ENCODE data around the gene CHST8.

GRCh38 chr19:33789344-33789743 lies 167.6 kb downstream of the CHST8 start:
- TF ChIP-seq EZH2 (IDR thresholded peaks at IDR 0.05), result no peak
- TF ChIP-seq POLR2AphosphoS5 (IDR thresholded peaks at IDR 0.05; ENCODE audit: borderline replicate concordance, low read depth, low read length), result no peak
- no peak for TF ChIP-seq FOXP2 (optimal IDR thresholded peaks at IDR 0.05; ENCODE audit: control extremely low read depth, extremely low read length, insufficient read depth)
